ENCODE results near the gene ANAPC16.

DNA sequence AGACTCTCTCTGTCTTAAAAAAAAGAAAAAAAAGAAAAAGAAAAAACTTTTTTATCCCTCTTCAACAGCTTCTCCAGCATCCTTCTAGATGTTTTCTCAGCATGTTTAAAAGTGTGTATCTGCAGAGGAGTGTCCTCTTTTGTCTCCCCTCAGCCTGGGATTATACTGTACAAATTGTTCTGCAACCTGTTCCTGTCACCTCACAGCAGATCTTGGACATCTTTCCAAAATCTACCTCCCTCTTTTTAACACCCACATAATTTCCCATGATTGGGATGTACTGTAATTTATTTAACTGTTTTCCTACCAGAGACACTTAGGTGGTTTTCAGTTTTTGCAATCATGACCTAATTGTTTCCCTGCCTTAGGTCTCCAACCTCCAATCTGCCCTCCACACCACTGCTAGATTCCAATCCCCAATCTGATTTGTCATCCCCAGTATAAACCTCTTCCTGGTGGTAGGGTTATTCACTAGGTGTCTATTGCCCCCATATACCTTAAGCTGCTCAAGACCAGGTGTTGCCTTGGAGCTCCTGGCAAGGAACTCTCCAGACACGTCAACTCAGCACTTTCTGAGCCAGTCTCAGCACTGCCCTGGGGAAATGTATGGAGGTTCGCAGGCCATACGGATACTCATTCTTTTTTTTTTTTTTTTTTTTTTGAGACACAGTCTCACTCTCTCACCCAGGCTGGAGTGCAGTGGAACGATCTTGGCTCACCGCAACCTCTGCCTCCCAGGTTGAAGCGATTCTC is 40.3 kb downstream of the ANAPC16 start:
- TF ChIP-seq, protein P1, sequence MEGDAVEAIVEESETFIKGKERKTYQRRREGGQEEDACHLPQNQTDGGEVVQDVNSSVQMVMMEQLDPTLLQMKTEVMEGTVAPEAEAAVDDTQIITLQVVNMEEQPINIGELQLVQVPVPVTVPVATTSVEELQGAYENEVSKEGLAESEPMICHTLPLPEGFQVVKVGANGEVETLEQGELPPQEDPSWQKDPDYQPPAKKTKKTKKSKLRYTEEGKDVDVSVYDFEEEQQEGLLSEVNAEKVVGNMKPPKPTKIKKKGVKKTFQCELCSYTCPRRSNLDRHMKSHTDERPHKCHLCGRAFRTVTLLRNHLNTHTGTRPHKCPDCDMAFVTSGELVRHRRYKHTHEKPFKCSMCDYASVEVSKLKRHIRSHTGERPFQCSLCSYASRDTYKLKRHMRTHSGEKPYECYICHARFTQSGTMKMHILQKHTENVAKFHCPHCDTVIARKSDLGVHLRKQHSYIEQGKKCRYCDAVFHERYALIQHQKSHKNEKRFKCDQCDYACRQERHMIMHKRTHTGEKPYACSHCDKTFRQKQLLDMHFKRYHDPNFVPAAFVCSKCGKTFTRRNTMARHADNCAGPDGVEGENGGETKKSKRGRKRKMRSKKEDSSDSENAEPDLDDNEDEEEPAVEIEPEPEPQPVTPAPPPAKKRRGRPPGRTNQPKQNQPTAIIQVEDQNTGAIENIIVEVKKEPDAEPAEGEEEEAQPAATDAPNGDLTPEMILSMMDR (conservative IDR thresholded peaks at IDR 0.05; ENCODE audit: low read depth in 2 of 2): no peak
- TF ChIP-seq POLR2AphosphoS5 (IDR thresholded peaks at IDR 0.05; ENCODE audit: low read depth): no peak
- TF ChIP-seq STAT1 (IDR thresholded peaks at IDR 0.05; ENCODE audit: unreplicated experiment): no peak
- no peak for TF ChIP-seq EZH2 (IDR thresholded peaks at IDR 0.05; ENCODE audit: low read depth, unreplicated experiment)
- TF ChIP-seq, protein P2, sequence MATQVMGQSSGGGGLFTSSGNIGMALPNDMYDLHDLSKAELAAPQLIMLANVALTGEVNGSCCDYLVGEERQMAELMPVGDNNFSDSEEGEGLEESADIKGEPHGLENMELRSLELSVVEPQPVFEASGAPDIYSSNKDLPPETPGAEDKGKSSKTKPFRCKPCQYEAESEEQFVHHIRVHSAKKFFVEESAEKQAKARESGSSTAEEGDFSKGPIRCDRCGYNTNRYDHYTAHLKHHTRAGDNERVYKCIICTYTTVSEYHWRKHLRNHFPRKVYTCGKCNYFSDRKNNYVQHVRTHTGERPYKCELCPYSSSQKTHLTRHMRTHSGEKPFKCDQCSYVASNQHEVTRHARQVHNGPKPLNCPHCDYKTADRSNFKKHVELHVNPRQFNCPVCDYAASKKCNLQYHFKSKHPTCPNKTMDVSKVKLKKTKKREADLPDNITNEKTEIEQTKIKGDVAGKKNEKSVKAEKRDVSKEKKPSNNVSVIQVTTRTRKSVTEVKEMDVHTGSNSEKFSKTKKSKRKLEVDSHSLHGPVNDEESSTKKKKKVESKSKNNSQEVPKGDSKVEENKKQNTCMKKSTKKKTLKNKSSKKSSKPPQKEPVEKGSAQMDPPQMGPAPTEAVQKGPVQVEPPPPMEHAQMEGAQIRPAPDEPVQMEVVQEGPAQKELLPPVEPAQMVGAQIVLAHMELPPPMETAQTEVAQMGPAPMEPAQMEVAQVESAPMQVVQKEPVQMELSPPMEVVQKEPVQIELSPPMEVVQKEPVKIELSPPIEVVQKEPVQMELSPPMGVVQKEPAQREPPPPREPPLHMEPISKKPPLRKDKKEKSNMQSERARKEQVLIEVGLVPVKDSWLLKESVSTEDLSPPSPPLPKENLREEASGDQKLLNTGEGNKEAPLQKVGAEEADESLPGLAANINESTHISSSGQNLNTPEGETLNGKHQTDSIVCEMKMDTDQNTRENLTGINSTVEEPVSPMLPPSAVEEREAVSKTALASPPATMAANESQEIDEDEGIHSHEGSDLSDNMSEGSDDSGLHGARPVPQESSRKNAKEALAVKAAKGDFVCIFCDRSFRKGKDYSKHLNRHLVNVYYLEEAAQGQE (IDR thresholded peaks at IDR 0.05; ENCODE audit: unreplicated experiment): no peak
- no peak for TF ChIP-seq CREB1 (CRISPR knock-in tag; IDR thresholded peaks at IDR 0.05; ENCODE audit: low read depth)

All from GM23338 (cell line).